DND-41 (cell line): Measurements from ENCODE around the gene SLC52A3.

Experiments
- ATAC-seq: fragments of 200-7000 bp; cut with Tn5 transposase; 3 replicates; pipeline ENCODE4 v1.9.1; 2021; ENCODE audit warnings: low read depth; ENCODE audit not compliant: insufficient read depth
- DNase-seq: peaks from one replicate; pipeline ENCODE4 v3.0.0-alpha.2; 2020
- H2AFZ ChIP-seq: 2 replicates; pipeline ENCODE4 v1.6.0; 2012; ENCODE audit warnings: low read depth, low read length
- H3K27ac ChIP-seq: 2 replicates; pipeline ENCODE4 v1.5.1; 2012; ENCODE audit warnings: low read length, inconsistent platforms
- H3K27me3 ChIP-seq: fragments of 200-600 bp; sonication (generic); 2 replicates; pipeline ENCODE4 v1.6.0; 2012; ENCODE audit warnings: low read length, mild to moderate bottlenecking, inconsistent platforms; ENCODE audit not compliant: insufficient read depth, poor library complexity
- H3K36me3 ChIP-seq: 2 replicates; pipeline ENCODE4 v1.5.1; 2012; ENCODE audit warnings: low read length, inconsistent platforms; ENCODE audit not compliant: insufficient read depth
- H3K4me1 ChIP-seq: 2 replicates; pipeline ENCODE4 v1.5.1; 2012; ENCODE audit warnings: mild to moderate bottlenecking, low read length; ENCODE audit not compliant: insufficient read depth
- H3K4me2 ChIP-seq: 2 replicates; pipeline ENCODE4 v1.6.0; 2012; ENCODE audit warnings: mild to moderate bottlenecking, moderate library complexity, low read length, inconsistent platforms; ENCODE audit not compliant: insufficient read depth
- H3K4me3 ChIP-seq, 2 experiments: fragments of 200-600 bp in 1 of 2; shearing (Covaris generic) in 1 of 2; 2 replicates each; pipeline ENCODE4 v1.5.1; 2012 to 2016; ENCODE audit warnings: inconsistent platforms in 2 of 2, low read length in 2 of 2, mild to moderate bottlenecking in 2 of 2, low read depth in 1 of 2, moderate library complexity in 1 of 2
- H3K79me2 ChIP-seq: 2 replicates; pipeline ENCODE4 v1.6.0; 2012; ENCODE audit warnings: low read length, inconsistent platforms; ENCODE audit not compliant: insufficient read depth
- H3K9ac ChIP-seq: 2 replicates; pipeline ENCODE4 v1.6.0; 2012; ENCODE audit warnings: low read depth, mild to moderate bottlenecking, inconsistent platforms, low read length, moderate library complexity
- H3K9me3 ChIP-seq: 2 replicates; pipeline ENCODE4 v1.5.1; 2012; ENCODE audit warnings: low read length, moderate library complexity, mild to moderate bottlenecking, inconsistent platforms; ENCODE audit not compliant: insufficient read depth, severe bottlenecking
- H4K20me1 ChIP-seq: 2 replicates; pipeline ENCODE4 v1.6.0; 2012; ENCODE audit warnings: low read length; ENCODE audit not compliant: insufficient read depth
- EZH2 ChIP-seq: IDR thresholded peaks from 3 replicates; pipeline ENCODE4 v1.6.1; 2012; ENCODE audit warnings: borderline replicate concordance, low read depth, mild to moderate bottlenecking, moderate library complexity, low read length, inconsistent platforms; ENCODE audit not compliant: severe bottlenecking
- TF ChIP-seq, protein P1 (sequence below): IDR thresholded peaks from 2 replicates; pipeline ENCODE4 v1.5.1; 2012; ENCODE audit warnings: borderline replicate concordance, low read length, moderate library complexity, mild to moderate bottlenecking; ENCODE audit not compliant: poor library complexity, severe bottlenecking; ENCODE audit errors: extremely low read depth

Gene SLC52A3

DNA sequence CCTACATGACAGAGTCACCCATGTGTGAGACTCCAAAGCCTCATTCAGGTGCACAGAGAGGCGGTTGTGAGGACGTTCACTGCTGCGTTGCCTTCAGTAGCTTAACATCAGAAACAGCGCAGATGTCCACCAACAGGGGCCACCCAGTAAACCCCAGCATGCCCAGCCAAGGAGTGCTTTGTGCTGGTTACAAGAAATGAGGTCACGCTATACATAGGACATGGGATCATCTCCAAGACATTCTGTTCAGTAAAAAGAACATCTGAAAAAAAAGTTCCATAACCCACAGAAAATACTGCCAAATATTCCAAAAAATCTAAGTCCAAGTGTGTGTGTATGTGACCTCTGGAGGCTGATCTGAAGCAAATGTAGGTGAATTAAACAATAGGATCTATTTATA, 16.0 kb downstream of the SLC52A3 start:
- DNase-seq: no peak
- no peak for ATAC-seq
- H3K4me3 ChIP-seq: no peak overlapping the region
- no peak overlapping the region for H3K27ac ChIP-seq
- H3K9me3 ChIP-seq: no peaks in the 10 kb centered on the region
- no peak overlapping the region for H3K4me2 ChIP-seq
- peaks cover 4% of the 10 kb centered on the region for H3K27me3 ChIP-seq
- no peaks in the 10 kb centered on the region for H3K79me2 ChIP-seq
- no peak overlapping the region for H3K9ac ChIP-seq
- no peaks in the 10 kb centered on the region for H3K36me3 ChIP-seq
- no peak overlapping the region for H2AFZ ChIP-seq
- H4K20me1 ChIP-seq: no peaks in the 10 kb centered on the region
- no peaks in the 10 kb centered on the region for H3K4me1 ChIP-seq
- TF ChIP-seq, protein P1, sequence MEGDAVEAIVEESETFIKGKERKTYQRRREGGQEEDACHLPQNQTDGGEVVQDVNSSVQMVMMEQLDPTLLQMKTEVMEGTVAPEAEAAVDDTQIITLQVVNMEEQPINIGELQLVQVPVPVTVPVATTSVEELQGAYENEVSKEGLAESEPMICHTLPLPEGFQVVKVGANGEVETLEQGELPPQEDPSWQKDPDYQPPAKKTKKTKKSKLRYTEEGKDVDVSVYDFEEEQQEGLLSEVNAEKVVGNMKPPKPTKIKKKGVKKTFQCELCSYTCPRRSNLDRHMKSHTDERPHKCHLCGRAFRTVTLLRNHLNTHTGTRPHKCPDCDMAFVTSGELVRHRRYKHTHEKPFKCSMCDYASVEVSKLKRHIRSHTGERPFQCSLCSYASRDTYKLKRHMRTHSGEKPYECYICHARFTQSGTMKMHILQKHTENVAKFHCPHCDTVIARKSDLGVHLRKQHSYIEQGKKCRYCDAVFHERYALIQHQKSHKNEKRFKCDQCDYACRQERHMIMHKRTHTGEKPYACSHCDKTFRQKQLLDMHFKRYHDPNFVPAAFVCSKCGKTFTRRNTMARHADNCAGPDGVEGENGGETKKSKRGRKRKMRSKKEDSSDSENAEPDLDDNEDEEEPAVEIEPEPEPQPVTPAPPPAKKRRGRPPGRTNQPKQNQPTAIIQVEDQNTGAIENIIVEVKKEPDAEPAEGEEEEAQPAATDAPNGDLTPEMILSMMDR: no peak
- no peak for TF ChIP-seq EZH2

DNA sequence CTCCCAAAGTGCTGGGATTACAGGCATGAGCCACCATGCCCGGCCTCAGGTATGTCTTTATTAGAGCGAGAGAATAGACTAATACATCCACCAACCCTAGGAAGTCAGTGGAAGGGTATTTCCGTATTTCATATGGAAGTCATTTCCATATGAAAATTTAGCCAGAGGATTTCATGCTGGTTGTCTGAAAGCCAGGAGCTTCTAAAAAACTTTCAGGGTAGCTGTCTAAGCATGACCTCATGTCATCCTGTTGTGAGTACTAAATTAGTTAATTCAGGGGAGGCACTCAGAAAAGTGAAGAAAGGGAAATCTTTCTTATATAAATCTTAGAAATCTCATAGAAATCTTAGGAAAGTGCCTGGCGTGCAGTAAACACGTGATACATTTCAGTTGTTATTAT, 16.5 kb downstream of the SLC52A3 start:
- Histone ChIP-seq H3K27me3 (no peaks in the 10 kb centered on the region), H3K4me1 (no peaks in the 10 kb centered on the region), H3K4me2 (no peak overlapping the region), H3K27ac (no peak overlapping the region), H3K9me3 (no peaks in the 10 kb centered on the region), H3K9ac (no peak overlapping the region), H2AFZ (no peak overlapping the region), H3K4me3 (no peak overlapping the region), H4K20me1 (no peaks in the 10 kb centered on the region), H3K79me2 (no peaks in the 10 kb centered on the region), H3K36me3 (no peaks in the 10 kb centered on the region)
- TF ChIP-seq, protein P1: no peak
- no peak for TF ChIP-seq EZH2
- no peak for ATAC-seq
- no peak for DNase-seq

DNA sequence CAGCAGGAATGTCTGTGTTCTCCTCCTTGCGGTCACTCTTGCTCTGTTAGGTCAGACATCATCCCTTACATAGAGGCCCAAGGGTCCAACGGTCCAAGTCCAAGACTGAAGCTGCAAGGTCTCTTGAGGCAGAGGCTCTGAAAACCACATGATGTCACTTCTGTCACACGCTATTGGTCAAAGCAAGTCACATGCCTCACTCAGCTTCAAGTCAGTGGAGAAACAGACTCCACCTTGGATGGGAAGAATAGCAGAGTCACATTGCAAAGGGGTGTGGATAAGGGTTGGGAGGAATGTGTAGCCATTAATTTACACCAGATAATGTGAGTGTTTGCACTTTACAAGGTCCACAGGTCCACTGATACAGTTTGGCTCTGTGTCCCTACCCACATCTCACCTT, 17.5 kb downstream of the SLC52A3 start:
- H4K20me1 ChIP-seq: no peaks in the 10 kb centered on the region
- ATAC-seq (no peak), DNase-seq (no peak)
- H3K9me3 ChIP-seq: peaks cover 1% of the 10 kb centered on the region
- no peak overlapping the region for H3K4me2 ChIP-seq
- no peak overlapping the region for H3K27ac ChIP-seq
- H3K27me3 ChIP-seq: no peaks in the 10 kb centered on the region
- no peaks in the 10 kb centered on the region for H3K4me1 ChIP-seq
- H2AFZ ChIP-seq: no peak overlapping the region
- H3K9ac ChIP-seq: no peak overlapping the region
- no peak overlapping the region for H3K4me3 ChIP-seq
- no peaks in the 10 kb centered on the region for H3K79me2 ChIP-seq
- no peaks in the 10 kb centered on the region for H3K36me3 ChIP-seq
- TF ChIP-seq, protein P1: no peak
- no peak for TF ChIP-seq EZH2
